ENCODE data around the gene SECISBP2.

DNA sequence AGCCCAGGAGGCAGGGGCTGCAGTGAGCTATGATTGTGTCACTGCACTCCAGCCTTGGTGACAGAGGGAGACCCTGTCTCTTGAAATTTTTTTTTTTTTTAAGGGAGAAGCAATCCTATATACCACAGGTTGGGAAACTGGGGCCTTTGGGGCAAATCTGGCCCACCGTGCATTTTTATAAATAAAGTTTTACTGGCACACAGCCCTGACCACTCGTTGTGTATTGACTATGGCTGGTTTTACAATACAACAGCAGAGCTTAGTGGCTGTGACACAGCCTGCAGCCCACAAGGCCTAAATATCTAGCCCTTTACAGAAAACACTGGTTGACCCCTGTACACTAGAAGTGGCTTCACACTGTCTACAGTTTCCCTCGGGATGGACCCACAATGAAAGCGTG, 58.0 kb downstream of the SECISBP2 start:
- TF ChIP-seq EZH2phosphoT487 (IDR thresholded peaks at IDR 0.05; ENCODE audit: insufficient read depth, low read depth) (no peak), EZH2 (IDR thresholded peaks at IDR 0.05; ENCODE audit: insufficient read depth, poor library complexity, severe bottlenecking) (no peak)
